Naive thymus-derived CD8-positive, alpha-beta T cell (primary cell): ENCODE results near the gene MAPK8. TPM values are rescaled to one million over a fixed set of nuclear protein-coding genes. Genes with fewer than 3 reads are reported as not detected.
A peak's percentile ranks its signal among the peaks of the same experiment; 100 is the strongest.

Source experiments
- ATAC-seq, 2 donors: fragments of 150-1000 bp; cut with Tn5 transposase in 1 of 2; sonication (Bioruptor Pico), chemical (Tn5 transposase) in 1 of 2; 1 replicate in 1 of 2; 2 replicates in 1 of 2; pipeline ENCODE4 v1.10.0; 2021; ENCODE audit warnings: mild to moderate bottlenecking in 2 of 2, moderate library complexity in 2 of 2
- POLR2A ChIA-PET: fragments of 350-600 bp; sonication (Branson Sonifier 250); formaldehyde crosslinking; loops from one replicate; lab custom pipeline; 2021; ENCODE audit warnings: antibody characterized with exemption; lab: Charles Lee
- DNase-seq, 10 donors: peaks; one replicate each; pipeline versions ENCODE4 v3.0.0 to v3.0.0-alpha.2; 2020 to 2022
- H3K27ac Mint-ChIP-seq, 10 donors: one replicate each; pipeline ENCODE4 v1.8.0; 2020 to 2022; ENCODE audit warnings: mild to moderate bottlenecking in 10 of 10, mixed read lengths in 10 of 10, moderate library complexity in 4 of 10, inconsistent platforms in 1 of 10
- H3K27me3 Mint-ChIP-seq, 5 donors: one replicate each; pipeline ENCODE4 v1.8.0; 2021 to 2022; ENCODE audit warnings: mixed read lengths in 5 of 5
- H3K36me3 Mint-ChIP-seq, 3 donors: one replicate each; pipeline ENCODE4 v1.8.0; 2020 to 2022; ENCODE audit warnings: mixed read lengths in 3 of 3, mild to moderate bottlenecking in 2 of 3, inconsistent platforms in 1 of 3
- H3K4me1 Mint-ChIP-seq, 4 donors: one replicate each; pipeline ENCODE4 v1.8.0; 2021 to 2022; ENCODE audit warnings: mixed read lengths in 4 of 4
- H3K4me3 Mint-ChIP-seq, 10 donors: one replicate each; pipeline ENCODE4 v1.8.0; 2020 to 2022; ENCODE audit warnings: mild to moderate bottlenecking in 10 of 10, mixed read lengths in 10 of 10, moderate library complexity in 6 of 10, inconsistent platforms in 1 of 10
- H3K9me3 Mint-ChIP-seq, 9 donors: one replicate each; pipeline ENCODE4 v1.8.0; 2020 to 2022; ENCODE audit warnings: mixed read lengths in 9 of 9, mild to moderate bottlenecking in 3 of 9, inconsistent platforms in 1 of 9, moderate library complexity in 1 of 9
- polyA plus RNA-seq, 3 donors: library from polyadenylated mRNA; unstranded; fragments of 300-500 nt; fragmentation: Illumina TruSeq; gene quantifications; one replicate each; pipeline ENCODE4 v1.2.3, GENCODE V29; 2021
- total RNA-seq, 8 experiments: library from RNA in 2 of 8; stranded (reverse) in 2 of 8; gene quantifications; one replicate each; pipeline ENCODE4 v1.2.3 and lab custom pipeline; 2021 to 2026

MAPK8 gene
- total and polyA plus RNA-seq, 5 experiments from 2014 or later: 20.2 to 70.1 (median 30.6) TPM

DNA sequence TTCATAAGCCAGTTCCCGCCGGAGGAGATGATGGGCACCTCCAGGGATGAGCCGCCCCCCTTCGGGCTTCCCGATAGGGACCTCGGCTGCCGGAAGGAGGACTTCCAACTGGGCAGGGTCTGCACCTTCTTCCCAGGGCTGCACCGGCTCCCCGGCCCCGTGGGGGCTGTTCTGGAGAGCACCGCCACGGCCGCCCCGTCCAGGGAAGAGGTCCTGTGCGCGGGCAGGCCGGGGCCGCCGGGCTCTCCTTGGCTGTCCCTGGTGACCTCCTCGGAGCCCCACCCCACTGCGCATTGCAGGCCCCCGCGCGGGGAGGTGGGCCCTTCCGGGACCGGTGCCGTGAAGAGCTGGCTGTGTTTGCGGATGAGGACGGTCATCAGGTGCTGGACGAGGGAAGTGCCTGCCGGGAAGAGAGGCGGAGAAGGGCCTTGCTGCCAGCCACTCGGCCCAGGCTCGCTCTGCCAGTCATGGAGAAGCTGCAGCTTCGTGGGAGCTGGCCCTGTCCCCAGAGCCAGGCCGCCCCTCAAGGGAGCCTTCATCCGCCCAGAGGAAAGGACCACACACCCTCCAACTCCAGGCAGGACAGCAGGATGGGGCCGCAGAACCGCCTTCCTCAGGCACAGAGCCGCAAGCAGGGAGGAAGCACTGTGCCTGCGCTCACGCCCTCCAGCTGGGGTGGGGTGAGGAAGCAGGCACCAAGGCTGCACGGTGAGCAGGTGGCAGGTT is 144.4 kb downstream of the MAPK8 start:
- ATAC-seq: no peak
- Mint-ChIP-seq H3K4me1 (peaks cover 0 to 6% (median 0%) of the 10 kb centered on the region in 4 donors), H3K27me3 (peaks cover 0 to 10% (median 2%) of the 10 kb centered on the region in 5 donors), H3K27ac (no peak overlapping the region), H3K36me3 (no peaks in the 10 kb centered on the region), H3K4me3 (no peak overlapping the region), H3K9me3 (no peaks in the 10 kb centered on the region)
- no peak for DNase-seq
- POLR2A ChIA-PET: no interaction called here

DNA sequence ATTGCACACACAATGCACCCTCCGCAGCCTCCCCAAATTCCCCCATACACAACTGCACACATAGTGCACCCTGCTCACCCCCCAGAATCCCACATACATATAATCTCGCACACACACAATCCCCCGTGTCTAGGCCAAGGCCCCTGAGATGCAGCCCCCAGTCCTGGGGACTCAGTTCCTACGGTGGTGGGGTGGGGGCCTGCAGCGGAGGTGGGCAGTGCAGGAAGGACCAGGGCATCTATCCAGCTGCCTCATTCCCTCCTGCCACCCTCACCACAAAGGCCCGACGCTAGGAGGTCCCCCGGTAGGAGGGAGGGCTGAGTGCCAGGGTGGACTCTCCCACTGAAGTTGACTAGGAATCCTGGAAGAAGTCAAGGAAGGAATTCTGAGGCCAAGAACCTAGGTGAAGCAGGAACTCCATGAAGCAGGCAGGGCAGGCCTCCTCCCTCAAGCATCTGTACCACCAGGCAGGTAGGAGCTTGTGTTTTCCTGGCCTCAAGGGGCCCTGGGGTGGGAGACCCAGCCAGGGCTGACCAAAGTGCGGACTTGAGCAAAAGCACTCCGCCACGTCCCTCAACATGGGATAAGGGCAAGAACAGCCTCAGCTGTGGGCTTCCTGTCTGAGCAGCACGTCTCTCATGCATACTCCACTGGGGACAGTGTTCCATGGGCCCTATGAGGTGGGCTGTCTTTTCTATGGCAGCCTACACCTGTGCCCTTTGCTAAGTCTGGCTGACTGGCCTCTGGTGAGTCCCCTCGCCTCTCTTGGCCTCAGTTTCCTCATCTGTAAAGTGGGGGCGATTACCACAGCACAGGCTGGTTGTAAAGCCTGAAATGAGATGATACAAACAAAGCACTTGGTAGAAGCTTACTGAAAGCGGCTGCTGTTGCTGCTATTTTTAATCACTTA is 145.7 kb downstream of the MAPK8 start:
- POLR2A ChIA-PET: no interaction called here
- no peak overlapping the region for H3K27ac Mint-ChIP-seq
- ATAC-seq (no peak), DNase-seq (no peak)
- H3K27me3 Mint-ChIP-seq: peaks cover 0 to 16% (median 2%) of the 10 kb centered on the region in 5 donors
- H3K9me3 Mint-ChIP-seq: no peaks in the 10 kb centered on the region
- no peak overlapping the region for H3K4me3 Mint-ChIP-seq
- H3K4me1 Mint-ChIP-seq: peaks cover 0 to 4% (median under 1%) of the 10 kb centered on the region in 4 donors
- H3K36me3 Mint-ChIP-seq: no peaks in the 10 kb centered on the region

DNA sequence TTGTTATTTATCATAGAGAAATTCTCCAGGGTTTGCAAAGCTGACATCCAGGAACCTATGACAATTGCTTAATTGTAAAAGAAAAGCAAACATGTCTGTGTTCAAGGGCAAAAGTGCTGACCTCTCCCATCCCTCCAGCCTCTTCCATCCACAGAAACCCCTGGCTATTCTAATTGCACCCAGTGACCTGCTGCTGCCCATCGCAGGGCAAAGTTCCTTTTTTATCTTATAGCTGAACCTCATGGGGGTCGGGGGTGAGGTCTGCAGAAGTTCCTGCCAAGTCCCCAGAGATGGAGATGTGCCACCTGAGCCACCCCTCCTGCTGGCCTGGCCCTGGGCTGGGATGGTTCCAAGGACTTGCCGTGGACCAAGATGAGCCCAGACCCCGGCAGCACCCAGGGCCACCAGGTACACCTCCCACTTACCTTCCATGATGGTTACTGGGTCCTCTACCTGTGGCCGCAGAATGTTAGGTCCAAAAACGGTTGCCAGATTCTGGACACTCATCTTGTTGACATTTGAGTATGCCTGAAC is 146.5 kb downstream of the MAPK8 start:
- H3K4me1 Mint-ChIP-seq: peaks cover 0 to 3% (median under 1%) of the 10 kb centered on the region in 4 donors
- POLR2A ChIA-PET: no interaction called here
- no peaks in the 10 kb centered on the region for H3K9me3 Mint-ChIP-seq
- peaks cover 0 to 17% (median 9%) of the 10 kb centered on the region in 5 donors for H3K27me3 Mint-ChIP-seq
- no peak overlapping the region for H3K27ac Mint-ChIP-seq
- no peaks in the 10 kb centered on the region for H3K36me3 Mint-ChIP-seq
- ATAC-seq: no peak
- no peak for DNase-seq
- H3K4me3 Mint-ChIP-seq: no peak overlapping the region

DNA sequence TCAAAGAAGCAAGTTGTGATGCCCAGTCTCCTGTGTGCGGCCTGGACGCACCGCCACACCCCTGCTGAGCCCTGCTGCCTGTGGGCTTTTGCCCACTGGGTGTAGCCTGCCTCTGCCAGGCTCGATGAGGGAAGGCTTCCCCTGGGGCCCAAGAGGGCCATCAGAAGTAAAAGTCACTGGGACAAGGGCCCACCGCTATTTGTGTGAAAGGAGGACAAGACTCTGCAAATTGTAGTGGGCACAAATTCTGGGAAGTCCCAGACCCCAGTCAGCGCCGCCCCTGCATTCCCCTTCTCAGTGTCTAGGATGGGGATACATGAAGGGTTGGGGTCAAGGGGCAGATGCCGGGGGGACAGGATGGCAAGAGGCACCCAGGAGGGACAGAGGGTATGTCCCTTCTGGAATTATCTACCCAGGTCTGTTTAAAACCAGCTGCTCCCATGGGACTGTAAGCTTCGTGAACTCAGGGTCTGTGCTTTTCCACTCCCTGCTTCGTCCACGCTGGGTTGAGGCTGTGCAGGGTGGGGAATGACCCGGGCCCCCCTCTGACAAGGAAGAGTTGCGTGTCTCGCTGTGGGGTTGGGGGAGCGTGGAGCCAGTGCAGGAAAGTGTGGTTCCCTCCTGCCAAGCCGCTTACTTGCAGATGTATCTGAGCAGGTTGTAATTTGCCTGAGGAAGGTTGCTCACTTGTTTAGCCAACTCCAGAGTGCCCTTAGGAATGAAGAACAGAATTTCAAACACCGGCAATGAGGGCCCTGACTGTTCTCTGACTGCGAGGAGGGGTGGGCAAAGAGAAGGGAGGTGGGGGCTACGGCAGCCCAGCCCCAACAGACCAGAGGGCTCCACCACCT is 147.2 kb downstream of the MAPK8 start:
- Mint-ChIP-seq H3K4me3 (no peak overlapping the region), H3K27ac (no peak overlapping the region), H3K27me3 (peaks cover 0 to 17% (median 11%) of the 10 kb centered on the region in 5 donors), H3K9me3 (no peaks in the 10 kb centered on the region), H3K36me3 (no peaks in the 10 kb centered on the region), H3K4me1 (peaks cover 0 to 3% (median 0%) of the 10 kb centered on the region in 4 donors)
- ATAC-seq (no peak), DNase-seq (no peak)
- POLR2A ChIA-PET: no interaction called here

DNA sequence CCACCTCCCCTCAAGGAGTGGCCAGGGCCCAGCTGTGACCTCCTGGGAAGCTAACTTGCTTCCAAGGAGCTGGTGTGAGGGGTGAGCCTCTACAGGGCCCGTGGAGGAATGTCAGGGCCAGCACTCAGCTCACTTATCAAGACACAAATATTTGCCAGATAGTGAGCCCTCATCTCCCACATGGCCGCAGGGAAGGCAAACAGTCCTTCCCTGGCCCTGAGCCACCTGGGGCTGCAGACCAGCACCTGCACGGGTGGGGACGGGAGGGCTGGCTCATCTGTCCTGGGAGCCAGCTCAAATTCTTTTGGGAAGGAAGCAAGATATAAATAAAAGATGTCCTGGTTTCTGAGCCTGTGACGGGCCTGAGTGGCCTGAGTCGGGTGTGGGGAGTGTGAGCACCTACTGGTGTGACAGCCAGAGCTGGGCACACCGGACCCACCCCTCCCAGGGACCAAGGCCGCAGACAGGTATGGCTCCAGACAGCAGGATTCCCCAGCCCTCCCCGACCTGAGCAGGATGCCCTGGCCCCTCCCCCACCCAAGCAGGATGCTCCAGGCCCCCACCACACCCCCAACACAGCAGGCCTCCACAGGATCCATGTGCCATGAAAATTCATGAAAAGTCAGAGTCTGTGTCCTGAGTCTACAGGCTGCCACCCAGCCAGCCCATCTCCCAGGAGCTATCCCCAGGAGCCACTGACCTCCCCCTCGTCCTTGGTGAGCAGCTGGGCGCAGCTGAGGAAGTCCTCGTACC is 148.0 kb downstream of the MAPK8 start:
- POLR2A ChIA-PET: no interaction called here
- DNase-seq (no peak), ATAC-seq (no peak)
- Mint-ChIP-seq H3K36me3 (no peaks in the 10 kb centered on the region), H3K4me3 (no peak overlapping the region), H3K27me3 (peaks cover 0 to 17% (median 11%) of the 10 kb centered on the region in 5 donors), H3K9me3 (no peaks in the 10 kb centered on the region), H3K27ac (no peak overlapping the region), H3K4me1 (peaks cover 0 to 3% (median 0%) of the 10 kb centered on the region in 4 donors)

DNA sequence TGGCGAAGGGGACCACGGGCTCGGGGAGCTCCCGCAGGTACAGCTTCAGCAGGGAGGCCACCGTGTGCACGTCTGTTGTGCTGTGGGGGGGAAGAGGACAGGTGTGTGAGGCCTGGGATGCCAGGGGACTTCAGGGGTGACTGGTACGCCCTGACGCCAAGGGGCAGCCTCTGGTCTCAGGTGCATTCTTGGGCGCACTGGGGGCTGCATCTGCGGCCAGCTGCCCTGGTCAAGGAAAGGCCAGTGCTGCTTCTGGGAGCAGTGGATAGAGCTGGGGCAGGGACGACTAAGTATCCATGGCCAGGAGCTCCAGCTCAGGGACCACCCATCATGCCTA is 148.5 kb downstream of the MAPK8 start:
- no peak overlapping the region for H3K4me3 Mint-ChIP-seq
- H3K4me1 Mint-ChIP-seq: peaks cover 0 to 3% (median 0%) of the 10 kb centered on the region in 4 donors
- POLR2A ChIA-PET: no interaction called here
- no peaks in the 10 kb centered on the region for H3K36me3 Mint-ChIP-seq
- DNase-seq: peak in 1 of 10 donors; percentile 15
- peaks cover 0 to 17% (median 11%) of the 10 kb centered on the region in 5 donors for H3K27me3 Mint-ChIP-seq
- H3K27ac Mint-ChIP-seq: no peak overlapping the region
- ATAC-seq: no peak
- no peaks in the 10 kb centered on the region for H3K9me3 Mint-ChIP-seq

DNA sequence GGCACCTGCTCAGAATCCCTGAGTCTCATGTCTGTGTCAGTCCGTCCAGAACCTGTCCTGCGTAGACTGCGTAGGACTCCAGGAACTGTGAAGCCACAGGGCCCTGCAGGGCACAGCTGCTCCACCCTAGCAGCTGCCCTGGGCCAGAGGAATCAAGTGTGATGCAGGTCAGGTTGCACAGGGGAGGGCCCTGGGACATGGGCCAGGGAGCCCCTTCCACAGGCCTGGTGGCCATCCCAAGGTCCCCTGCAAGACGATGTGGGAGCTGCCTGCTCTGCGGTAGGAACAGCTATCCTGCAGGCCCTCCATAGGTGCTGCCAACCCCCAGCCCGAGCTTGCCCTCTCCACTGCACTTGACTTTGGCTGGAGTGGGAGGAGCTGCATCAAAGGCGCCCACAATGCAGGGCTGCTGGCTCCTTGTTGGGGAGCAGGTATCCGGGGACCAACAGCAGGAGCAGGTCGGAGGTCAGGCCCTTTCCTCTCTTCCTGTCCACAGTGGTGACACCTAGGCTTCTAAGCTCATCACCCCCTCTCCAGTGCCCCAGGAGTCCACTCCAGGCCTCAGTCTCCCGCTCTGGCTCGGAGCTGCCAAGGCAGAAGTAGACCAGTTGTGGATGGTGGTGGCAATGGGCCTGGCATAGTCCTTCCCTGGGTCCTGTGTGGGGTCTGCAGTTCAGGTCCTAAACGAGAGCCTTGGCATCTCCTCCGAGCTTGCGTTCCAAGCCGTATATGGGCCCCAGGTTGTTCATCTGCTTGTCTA is 149.1 kb downstream of the MAPK8 start:
- Mint-ChIP-seq H3K9me3 (no peaks in the 10 kb centered on the region), H3K4me3 (no peak overlapping the region), H3K36me3 (no peaks in the 10 kb centered on the region), H3K27ac (no peak overlapping the region), H3K4me1 (peaks cover 0 to 3% (median 0%) of the 10 kb centered on the region in 4 donors), H3K27me3 (peaks cover 0 to 17% (median 11%) of the 10 kb centered on the region in 5 donors)
- peak in 1 of 10 donors; percentile 14 for DNase-seq
- no peak for ATAC-seq
- POLR2A ChIA-PET: no interaction called here

DNA sequence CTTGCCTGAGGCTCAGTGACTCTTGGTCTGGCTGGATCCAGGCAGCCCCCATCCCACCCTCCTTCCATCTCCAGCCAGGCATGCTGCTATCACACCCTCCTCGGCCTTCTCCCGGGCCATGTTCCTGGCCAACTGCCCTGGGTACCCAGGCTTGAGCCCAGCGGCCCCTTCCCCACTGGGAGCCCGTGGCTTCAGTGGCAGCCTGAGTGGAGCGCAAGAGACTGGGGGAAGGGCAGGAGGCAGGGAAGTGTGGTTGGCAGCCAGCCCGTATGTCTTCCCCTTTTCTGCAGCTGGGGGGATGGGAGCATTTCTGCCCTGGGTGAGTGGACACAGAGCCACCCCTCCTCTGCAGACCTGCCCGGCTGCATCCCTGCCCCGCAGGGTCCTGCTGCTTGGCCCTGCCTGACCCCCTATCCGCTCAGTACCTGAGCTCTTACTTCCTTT is 149.9 kb downstream of the MAPK8 start:
- Mint-ChIP-seq H3K36me3 (no peaks in the 10 kb centered on the region), H3K4me3 (no peak overlapping the region), H3K9me3 (no peaks in the 10 kb centered on the region), H3K27ac (no peak overlapping the region), H3K27me3 (peaks cover 0 to 17% (median 11%) of the 10 kb centered on the region in 5 donors), H3K4me1 (peaks cover 0 to 3% (median 0%) of the 10 kb centered on the region in 4 donors)
- peak in 1 of 10 donors; percentile 15 for DNase-seq
- POLR2A ChIA-PET: no interaction called here
- ATAC-seq: no peak

DNA sequence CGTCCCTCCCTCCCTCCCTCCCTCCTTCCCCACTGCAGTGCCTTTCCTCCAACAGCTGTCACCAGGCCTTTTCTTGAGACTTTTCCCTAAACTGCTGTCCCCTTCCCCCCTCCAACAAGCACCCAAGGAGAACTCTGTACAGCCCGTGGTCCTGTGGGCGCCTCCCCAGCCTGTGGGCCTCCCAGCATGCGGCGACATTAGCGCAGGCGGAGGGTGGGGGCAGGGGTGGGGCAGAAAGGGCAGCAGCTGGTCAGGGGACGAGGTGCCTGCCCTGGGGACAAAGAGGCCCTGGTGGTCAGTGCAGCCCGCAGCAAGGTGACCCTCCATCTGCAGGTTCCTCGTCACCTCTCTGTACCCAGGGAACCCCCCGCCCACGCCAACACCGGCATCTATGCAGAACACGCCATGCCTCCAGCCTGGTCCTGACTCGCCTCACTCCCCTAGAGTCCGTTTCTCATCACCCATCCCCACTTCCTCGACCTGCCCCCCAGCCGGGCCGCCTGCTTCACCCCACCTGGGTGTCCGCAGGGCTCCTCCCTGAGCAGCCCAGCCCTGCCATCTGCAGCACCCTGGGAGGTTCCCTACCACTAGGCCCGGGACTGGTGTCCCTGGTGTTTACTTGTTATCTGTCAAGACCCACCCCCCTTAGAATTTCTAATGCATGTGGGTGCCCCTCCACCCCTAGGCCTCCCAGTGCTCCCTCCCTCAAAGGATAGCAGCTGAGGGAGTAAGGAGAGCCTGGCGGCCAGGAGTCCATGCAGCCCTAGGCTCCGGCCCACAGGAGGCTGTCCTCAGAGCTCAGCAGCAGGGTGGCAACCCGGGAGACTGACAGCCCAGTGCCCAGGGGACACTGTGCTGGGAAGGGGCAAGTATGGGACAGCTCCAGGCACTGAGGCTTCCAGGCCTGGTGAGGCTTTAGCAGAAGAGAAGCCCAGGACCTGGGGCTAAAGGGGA is 150.6 kb downstream of the MAPK8 start:
- Mint-ChIP-seq H3K27me3 (peaks cover 0 to 15% (median 6%) of the 10 kb centered on the region in 5 donors), H3K27ac (no peak overlapping the region), H3K36me3 (no peaks in the 10 kb centered on the region), H3K4me1 (peaks cover 0 to 3% (median 0%) of the 10 kb centered on the region in 4 donors), H3K4me3 (no peak overlapping the region), H3K9me3 (no peaks in the 10 kb centered on the region)
- POLR2A ChIA-PET: interaction anchor here (0.5 kb wide), 1 partner anchor 101 kb away, joined by 6 read pairs; no protein-coding TSS in a partner anchor
- ATAC-seq (no peak), DNase-seq (peak in 1 of 10 donors; percentile 14)

DNA sequence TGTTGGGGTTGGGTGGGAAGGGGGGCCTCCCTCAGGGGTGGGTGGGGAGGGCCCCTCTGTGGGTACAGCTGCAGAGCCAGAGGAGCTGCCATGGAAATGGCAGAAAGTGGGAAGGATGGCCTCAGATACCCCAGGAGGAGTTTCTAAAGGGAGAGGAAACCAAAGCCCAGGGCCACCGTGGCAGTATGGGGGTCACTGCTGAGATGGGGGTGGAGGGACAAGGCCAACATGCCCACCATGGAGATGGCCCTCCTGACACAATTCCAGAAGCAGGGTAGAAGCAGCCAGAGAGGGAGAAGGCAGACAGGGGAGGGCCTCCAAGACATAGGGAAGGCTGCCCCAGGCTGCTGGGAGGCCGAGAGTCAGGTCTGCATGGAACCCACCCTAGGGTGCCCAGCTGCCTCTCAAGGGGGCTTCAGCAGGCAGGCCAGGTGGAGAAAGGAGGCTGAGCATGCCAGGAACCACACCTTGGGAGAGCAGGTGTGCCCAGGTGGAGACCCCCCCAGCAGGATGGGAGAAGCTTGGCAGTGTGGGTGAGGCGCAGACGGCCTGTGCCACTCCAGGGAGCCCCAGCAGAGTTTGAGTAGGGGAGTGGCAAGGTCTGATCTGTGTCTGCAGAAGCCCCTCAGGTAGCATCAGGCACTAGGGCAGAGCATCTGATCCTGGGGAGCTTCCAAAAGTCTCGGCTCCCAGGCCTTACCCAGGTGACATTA is 151.6 kb downstream of the MAPK8 start:
- Mint-ChIP-seq H3K27me3 (peaks cover 0 to 15% (median 4%) of the 10 kb centered on the region in 5 donors), H3K9me3 (no peaks in the 10 kb centered on the region), H3K4me1 (peaks cover 0 to 3% (median 0%) of the 10 kb centered on the region in 4 donors), H3K27ac (no peak overlapping the region), H3K4me3 (no peak overlapping the region), H3K36me3 (no peaks in the 10 kb centered on the region)
- peak in 1 of 10 donors; percentile 9 for DNase-seq
- POLR2A ChIA-PET: no interaction called here
- ATAC-seq: no peak
